GM21576 (cell line): ENCODE measurements around the gene DHPS.
"Not testable (repeated sequence)": the region's sequence is repeated elsewhere in the genome, so short reads cannot be mapped to it uniquely, and the experiment has no call there.

Source experiments
- ATAC-seq: cut with Tn5 transposase; IDR thresholded peaks from one replicate; pipeline ENCODE4 v1.9.1; 2021; ENCODE audit warnings: mild to moderate bottlenecking, moderate library complexity; ENCODE audit not compliant: unreplicated experiment

The DHPS gene

DNA sequence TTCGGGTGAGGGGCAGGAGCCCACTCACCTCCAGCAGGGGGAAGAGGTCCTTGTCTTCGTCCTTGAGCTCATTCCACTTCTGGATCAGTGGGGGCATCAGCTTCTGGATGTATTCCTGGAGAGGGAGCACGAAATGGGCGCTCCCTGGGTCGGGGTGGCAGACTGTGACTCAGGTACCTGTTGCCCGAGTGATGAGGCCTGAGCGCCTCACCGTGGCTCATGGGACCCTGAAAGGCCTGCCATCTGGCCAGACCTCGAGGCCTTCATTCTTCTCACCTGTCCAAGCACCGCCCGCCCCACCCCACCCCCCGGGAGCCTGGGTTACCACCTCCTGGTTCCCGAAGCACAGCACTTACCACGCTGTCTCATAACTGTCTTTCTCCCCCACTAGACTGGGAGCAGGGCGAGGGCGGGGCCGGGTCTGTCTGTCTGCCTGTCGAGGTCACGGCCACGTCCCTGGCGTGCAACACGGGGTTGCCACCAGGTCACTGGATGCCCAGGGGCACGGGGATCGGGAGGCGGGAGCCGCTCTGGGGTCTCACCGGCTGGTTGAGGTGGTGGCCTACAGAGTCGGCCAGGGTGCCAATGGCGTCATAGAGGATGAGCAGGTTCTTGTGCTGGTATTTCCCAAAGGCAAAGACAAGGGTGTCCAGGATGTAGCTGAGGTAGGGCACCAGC is 24.1 kb upstream of the DHPS start:
- no peak for ATAC-seq

GRCh38 chr19:12705169-12705568 is 23.5 kb upstream of the DHPS start:
- no peak for ATAC-seq

DNA sequence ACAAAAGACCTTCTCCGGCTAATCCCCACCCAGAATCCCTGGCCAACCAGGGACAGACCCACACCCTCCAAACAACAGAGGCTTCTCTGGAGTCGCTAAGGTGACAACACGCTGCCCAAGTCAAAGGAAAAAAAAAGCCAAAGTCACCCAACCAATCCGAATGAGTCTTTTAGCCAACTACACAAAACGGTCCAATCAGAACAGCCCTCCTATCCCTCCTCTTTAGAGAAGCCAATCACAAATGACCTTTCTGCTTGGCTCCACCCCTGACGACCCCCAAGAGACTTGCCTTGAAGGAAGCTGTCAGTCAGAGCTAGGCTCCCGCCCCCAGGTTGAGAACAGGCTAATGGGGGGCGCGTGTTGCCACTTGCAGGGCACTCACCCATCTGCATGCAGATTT is 21.4 kb upstream of the DHPS start:
- no peak for ATAC-seq

DNA sequence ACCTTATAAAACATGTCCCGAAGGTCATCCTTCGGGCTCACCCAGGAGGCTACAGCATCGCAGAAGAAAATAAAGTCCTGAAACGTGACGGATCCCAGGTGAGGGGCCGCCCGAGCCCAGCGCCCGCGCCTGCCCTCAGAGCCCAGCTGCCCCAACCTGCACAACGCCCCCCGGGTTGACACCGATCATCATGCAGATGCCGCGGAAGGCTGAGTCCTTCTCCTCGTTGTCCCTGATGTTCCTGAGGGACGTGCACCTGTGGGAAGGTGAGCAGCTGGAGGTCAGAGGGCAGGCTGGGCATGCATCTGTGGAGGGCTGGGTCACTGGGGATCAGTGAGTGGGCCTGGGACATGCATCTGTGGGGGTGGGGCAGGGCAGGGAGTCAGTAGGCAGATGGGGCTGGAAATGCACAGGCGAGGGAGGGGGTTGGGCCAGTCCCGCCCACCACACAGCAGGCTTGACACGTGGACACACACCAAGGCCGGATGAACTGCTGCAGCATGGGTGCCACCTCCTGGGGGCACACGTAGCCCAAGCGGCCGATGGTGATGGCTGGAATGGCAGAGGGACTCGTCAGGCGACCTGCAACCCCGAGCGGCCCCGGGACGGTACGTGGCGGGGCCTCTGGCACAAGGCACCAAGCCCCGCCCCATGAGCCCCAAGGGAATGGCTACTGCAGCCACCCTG is 20.1 kb upstream of the DHPS start:
- no peak for ATAC-seq

- ATAC-seq: no peak
Measured at GRCh38 chr19:12698138-12698537, 16.5 kb upstream of the DHPS start.

DNA sequence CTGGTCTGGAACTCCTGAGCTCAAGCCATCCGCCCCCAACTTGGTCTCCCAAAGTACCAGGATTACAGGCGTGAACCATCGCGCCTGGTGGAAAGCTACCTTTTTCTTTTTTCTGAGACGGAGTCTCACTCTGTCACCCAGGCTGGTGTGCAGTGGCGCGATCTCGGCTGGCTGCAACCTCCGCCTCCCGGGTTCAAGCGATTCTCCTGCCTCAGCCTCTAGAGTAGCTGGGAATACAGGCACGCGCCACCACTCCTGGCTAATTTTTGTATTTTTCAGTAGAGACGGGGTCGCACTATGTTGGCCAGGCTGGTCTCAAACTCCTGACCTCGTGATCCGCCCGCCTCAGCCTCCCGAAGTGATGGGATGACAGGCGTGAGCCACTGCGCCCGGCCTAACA is 15.7 kb upstream of the DHPS start:
- not testable (repeated sequence) for ATAC-seq

DNA sequence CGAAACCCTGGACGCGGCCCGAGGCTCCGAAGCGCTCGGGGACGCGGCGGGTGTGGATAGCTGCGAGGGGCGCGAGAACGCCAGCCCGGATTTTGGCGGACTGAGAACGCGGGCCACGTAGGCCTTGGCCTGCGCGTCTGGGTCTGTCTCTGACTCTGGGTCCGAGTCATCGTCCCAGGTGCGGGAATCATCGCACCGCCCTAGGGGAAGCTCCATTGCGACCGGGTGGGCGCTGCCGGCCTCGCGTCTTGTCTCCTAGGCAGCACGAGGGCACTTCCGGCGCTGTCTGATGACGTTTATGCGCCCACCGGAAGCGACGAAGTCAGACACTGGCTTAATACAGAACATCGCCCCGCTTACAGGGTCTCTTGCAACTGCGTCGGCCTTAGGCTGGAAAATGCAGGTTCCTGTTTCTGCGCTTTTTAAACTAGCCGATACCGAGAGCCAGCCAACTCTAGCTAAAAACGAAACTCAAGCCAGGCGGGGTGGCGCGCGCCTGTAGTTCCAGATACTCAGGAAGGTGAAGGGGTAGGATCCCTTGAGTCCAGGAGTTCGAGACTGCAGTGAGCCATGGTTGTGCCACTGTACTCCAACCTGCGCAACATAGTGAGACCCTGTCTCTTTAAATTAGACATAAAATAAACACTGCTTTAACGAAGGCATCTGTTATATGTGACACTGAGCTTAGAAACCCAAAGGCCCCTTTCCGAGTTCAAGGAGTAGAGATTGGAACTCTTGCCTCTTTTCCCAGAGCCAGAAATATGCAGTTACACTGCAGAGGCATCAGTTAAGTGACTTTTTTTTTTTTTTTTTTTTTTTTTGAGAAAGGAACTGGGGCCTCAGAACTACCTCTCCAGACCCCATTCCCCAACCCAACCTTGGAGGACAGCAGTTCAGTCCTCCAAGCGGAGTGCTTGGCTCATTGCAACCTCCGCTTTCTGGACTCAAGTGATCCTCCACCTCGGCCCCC is 15.0 kb upstream of the DHPS start, which contains the start of gene FBXW9:
Gene FBXW9 (minus strand): TSS at position 266 of the 970 bp plus-strand sequence. CDS start 50 bp downstream, at position 216.
- ATAC-seq: peak; percentile 63

- ATAC-seq: no peak
Measured at GRCh38 chr19:12695997-12696365, 14.3 kb upstream of the DHPS start.

- ATAC-seq: no peak
Measured at GRCh38 chr19:12695514-12695913, 13.8 kb upstream of the DHPS start.

DNA sequence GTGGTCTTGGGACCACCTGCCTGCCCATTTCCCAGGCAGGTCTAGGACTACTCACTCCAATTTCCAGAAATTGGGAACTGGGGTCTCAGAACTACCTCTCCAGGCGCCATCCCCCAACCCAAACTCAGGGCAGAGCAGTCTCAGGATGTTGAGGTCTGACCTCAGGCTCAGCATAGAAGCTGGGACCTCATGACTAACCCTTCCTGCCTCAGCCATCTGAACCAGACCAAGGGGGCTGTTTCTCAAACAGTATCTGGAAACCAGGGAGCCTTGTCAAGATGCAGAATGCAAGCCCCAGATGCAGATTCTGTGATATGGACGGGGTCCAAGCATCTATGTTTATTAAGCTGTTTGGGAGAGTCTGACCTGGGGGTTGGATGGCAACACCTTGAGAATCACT is 13.4 kb upstream of the DHPS start:
- no peak for ATAC-seq

- ATAC-seq: no peak
Measured at GRCh38 chr19:12694641-12695040, 13.0 kb upstream of the DHPS start.

DNA sequence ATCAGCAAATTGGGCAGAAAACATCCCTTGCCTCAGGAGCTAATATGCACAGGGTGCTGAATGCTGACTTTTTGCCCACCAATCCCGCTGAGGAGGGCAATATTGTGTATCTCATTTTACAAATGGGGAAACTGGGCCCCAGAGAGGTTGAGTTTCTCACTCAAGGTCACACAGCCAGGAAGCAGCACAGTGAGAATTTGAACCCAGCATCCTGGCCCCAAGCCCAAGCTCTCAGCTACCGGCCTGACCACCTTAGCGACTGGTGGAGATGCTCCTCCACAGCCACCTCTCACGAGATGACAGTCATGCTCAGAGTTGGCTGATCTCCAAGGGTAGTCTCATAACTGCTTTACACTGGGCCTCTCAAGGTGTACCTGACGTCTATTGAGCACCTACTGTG is 11.3 kb upstream of the DHPS start:
- no peak for ATAC-seq

DNA sequence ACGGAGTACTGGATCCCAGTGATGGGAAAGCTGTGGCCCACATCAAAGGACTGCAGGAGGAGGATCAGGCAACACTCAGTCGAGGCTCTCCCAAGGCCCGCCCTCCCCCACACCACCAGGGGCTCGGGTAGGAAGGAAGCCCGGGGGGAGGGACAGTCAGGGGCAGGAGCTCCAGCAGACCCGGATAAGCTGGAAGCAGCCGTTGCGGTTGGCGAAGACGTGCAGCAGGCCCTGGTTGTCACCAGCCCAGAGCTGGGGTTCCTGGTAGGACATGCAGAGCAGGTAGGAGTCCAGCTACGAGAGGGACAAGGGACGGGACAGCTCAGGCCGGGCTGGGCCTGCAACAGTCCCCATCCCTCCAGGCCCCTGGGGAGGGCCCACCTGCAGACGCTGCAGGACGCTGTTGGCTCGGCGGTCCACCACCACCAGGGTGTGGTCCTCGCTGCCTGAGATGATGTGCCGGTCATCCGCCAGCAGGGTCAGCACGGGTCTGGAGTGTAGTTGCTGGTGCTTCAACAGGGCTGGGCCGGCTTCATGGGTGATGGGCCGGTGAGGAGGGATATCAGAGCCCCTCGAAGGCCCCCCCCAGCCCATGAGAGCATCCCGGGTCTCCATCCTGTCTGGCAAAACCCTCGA is 8.0 kb upstream of the DHPS start:
- no peak for ATAC-seq

GRCh38 chr19:12689012-12689411 is 7.3 kb upstream of the DHPS start:
- ATAC-seq: no peak

GRCh38 chr19:12687496-12688196 is 6.0 kb upstream of the DHPS start, which contains the start of gene GNG14:
TSS of gene GNG14 (plus strand) at chr19:12687998. CDS start at chr19:12688049, 51 bp downstream.
- ATAC-seq: no peak

DNA sequence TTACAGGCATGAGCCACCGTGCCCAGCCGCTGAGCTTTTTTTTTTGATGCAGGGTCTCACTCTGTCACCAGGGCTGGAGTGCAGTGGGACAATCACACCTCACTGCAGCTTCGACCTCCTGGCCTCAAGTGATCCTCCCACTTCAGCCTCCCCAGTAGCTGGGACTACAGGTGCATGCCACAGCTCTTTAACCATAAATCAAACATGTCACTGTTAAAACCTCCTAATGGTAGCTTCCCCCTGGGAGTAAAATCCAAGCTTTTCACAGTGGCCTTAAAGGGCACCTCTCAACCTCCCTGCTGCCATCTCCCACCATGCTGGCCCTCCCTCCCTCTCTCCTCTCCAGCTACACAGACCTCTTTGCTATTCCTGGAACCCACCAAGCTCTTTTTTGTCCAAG is 4.2 kb upstream of the DHPS start:
- no peak for ATAC-seq

DNA sequence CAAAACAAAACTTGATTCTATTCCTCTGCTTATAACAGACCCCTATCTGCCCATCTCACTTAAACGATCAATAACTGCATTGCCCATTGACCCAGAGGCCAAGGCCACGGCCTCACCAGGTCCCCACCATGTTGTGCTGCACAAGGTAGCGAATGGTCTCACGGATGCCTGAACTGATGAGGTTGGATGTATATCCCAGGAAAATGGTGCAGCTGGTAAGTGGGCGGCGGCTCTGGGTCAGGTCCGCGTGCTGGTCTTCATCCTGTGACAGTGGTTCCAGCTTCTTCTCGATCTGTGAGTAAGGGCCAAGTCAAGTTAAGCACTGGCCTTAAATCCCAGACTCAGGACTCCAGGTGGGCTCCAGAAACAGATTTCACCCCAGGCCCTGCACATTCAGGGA is 1.6 kb downstream of the DHPS start:
- ATAC-seq: no peak

- not testable (repeated sequence) for ATAC-seq
Measured at GRCh38 chr19:12678039-12678438, 3.6 kb downstream of the DHPS start.

GRCh38 chr19:12676928-12677327 is 4.8 kb downstream of the DHPS start:
- no peak for ATAC-seq

DNA sequence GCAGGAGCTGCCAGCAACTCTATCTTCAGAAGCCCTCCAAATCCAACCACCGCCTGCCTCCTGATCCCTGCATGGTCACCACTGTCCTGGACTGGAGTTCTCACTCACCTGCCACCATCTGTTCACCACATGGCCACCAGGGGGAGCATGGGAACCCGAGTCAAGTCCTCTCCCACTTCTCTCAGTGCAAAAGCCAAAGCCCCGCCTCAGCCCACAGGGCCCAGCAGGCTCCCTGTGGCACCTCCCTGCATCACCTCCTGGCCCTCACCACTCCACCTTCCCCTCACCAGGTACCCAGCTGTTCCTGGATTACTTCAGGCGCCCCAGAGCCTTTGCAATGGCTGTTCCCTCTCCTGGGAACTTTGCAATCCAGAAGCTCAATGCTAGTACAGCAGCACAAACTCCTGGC is 5.3 kb downstream of the DHPS start:
- no peak for ATAC-seq
